OCI-LY7 (cell line): ENCODE data around the gene DOCK9. TPM values are rescaled to one million over a fixed set of nuclear protein-coding genes. Genes with fewer than 3 reads are reported as not detected.

Experiments used
- BruUV-seq: library from RNA; stranded (reverse); fragments of 400-500 nt; replicated peaks from 2 replicates; lab custom pipeline; 2021; lab: Mats Ljungman, UMichigan
- CTCF ChIA-PET: fragments of 300-600 bp; sonication (Branson Sonifier 250); formaldehyde crosslinking; loops from one replicate; lab custom pipeline; 2022; ENCODE audit warnings: antibody characterized with exemption; ENCODE audit not compliant: unreplicated experiment; lab: Charles Lee
- POLR2A ChIA-PET: fragments of 300-600 bp; sonication (Branson Sonifier 250); formaldehyde crosslinking; loops from one replicate; lab custom pipeline; 2022; ENCODE audit warnings: antibody characterized with exemption; lab: Charles Lee
- DNase-seq: peaks from one replicate; pipeline ENCODE4 v3.0.0-alpha.2; 2015; ENCODE audit warnings: low spot score
- H2AFZ ChIP-seq: fragments of 200-600 bp; sonication (generic), shearing (Covaris generic); 2 replicates; pipeline ENCODE4 v1.6.1; 2014; ENCODE audit warnings: mild to moderate bottlenecking, antibody characterized with exemption, low read length, moderate library complexity
- H3K27ac ChIP-seq: fragments of 200-600 bp; sonication (generic); 2 replicates; pipeline ENCODE4 v1.5.1; 2014; ENCODE audit warnings: mixed run types, low read depth, mild to moderate bottlenecking, moderate library complexity, low read length, inconsistent platforms; ENCODE audit not compliant: poor library complexity, severe bottlenecking
- H3K36me3 ChIP-seq: fragments of 200-600 bp; sonication (generic); 2 replicates; pipeline ENCODE4 v1.6.1; 2014; ENCODE audit warnings: mild to moderate bottlenecking, antibody characterized with exemption, low read length, moderate library complexity, mixed read lengths; ENCODE audit not compliant: insufficient read depth
- H3K4me1 ChIP-seq: fragments of 200-600 bp; sonication (generic); 2 replicates; pipeline ENCODE4 v1.5.1; 2014; ENCODE audit warnings: mild to moderate bottlenecking, low read length; ENCODE audit not compliant: insufficient read depth, poor library complexity, severe bottlenecking
- H3K4me2 ChIP-seq: fragments of 200-600 bp; sonication (generic); 2 replicates; pipeline ENCODE4 v1.6.1; 2014; ENCODE audit warnings: mild to moderate bottlenecking, low read length
- H3K4me3 ChIP-seq: fragments of 200-600 bp; sonication (generic); 2 replicates; pipeline ENCODE4 v1.5.1; 2014; ENCODE audit warnings: mild to moderate bottlenecking, low read depth, low read length; ENCODE audit not compliant: poor library complexity, severe bottlenecking
- H3K79me2 ChIP-seq: fragments of 200-600 bp; sonication (generic); 2 replicates; pipeline ENCODE4 v1.6.1; 2016; ENCODE audit warnings: low read depth, mild to moderate bottlenecking, low read length, moderate library complexity, mixed read lengths; ENCODE audit not compliant: insufficient read depth
- H3K9me2 ChIP-seq: fragments of 200-600 bp; sonication (generic); 2 replicates; pipeline ENCODE4 v1.6.1; 2016; ENCODE audit warnings: mild to moderate bottlenecking, low read length, mixed read lengths; ENCODE audit not compliant: insufficient read depth
- H3K9me3 ChIP-seq: fragments of 200-600 bp; sonication (generic); 2 replicates; pipeline ENCODE4 v1.6.1; 2014; ENCODE audit warnings: mild to moderate bottlenecking, mixed run types, low read length, mixed read lengths
- H4K20me1 ChIP-seq: fragments of 200-600 bp; sonication (generic); 2 replicates; pipeline ENCODE4 v1.6.1; 2014; ENCODE audit warnings: mild to moderate bottlenecking, antibody characterized with exemption, low read length, moderate library complexity, mixed read lengths; ENCODE audit not compliant: insufficient read depth
- EZH2phosphoT487 ChIP-seq: fragments of 200-600 bp; sonication (generic); IDR thresholded peaks from 2 replicates; pipeline ENCODE4 v1.6.1; 2018; ENCODE audit warnings: low read depth, borderline replicate concordance, mild to moderate bottlenecking, mixed run types, antibody characterized with exemption, low read length, moderate library complexity, mixed read lengths
- intact Hi-C: fragments of 100-400 bp; cut with micrococcal nuclease; formaldehyde crosslinking; loops from one replicate; pipeline ENCODE4 v1.10.0; 2022; ENCODE audit not compliant: unreplicated experiment
- total RNA-seq, 2 experiments: library from RNA; depleted of rRNA in 1 of 2; stranded (reverse); fragments of >200 nt in 1 of 2; shearing (Covaris generic) in 1 of 2; gene quantifications; 2 replicates each; pipeline ENCODE4 v1.2.3, GENCODE V29; 2014 to 2022
- TF ChIP-seq, protein P1 (sequence below): fragments of 200-600 bp; sonication (generic); conservative IDR thresholded peaks from 2 replicates; pipeline ENCODE4 v1.5.1; 2014; ENCODE audit warnings: mild to moderate bottlenecking, antibody characterized with exemption, low read length, moderate library complexity, mixed read lengths

The DOCK9 gene
- total RNA-seq, 2 experiments from 2014 or later = 24.0 to 28.0 TPM

GRCh38 chr13:98905199-98905598 is 72.7 kb downstream of the DOCK9 start:
- Histone ChIP-seq H3K9me3 (no peaks in the 10 kb centered on the region), H3K4me3 (no peak overlapping the region), H3K27ac (no peak overlapping the region), H3K4me1 (peaks cover under 1% of the 10 kb centered on the region), H2AFZ (no peak overlapping the region), H4K20me1 (no peaks in the 10 kb centered on the region), H3K4me2 (no peak overlapping the region), H3K9me2 (no peaks in the 10 kb centered on the region), H3K79me2 (no peaks in the 10 kb centered on the region), H3K36me3 (peaks cover 12% of the 10 kb centered on the region)
- TF ChIP-seq, protein P1, sequence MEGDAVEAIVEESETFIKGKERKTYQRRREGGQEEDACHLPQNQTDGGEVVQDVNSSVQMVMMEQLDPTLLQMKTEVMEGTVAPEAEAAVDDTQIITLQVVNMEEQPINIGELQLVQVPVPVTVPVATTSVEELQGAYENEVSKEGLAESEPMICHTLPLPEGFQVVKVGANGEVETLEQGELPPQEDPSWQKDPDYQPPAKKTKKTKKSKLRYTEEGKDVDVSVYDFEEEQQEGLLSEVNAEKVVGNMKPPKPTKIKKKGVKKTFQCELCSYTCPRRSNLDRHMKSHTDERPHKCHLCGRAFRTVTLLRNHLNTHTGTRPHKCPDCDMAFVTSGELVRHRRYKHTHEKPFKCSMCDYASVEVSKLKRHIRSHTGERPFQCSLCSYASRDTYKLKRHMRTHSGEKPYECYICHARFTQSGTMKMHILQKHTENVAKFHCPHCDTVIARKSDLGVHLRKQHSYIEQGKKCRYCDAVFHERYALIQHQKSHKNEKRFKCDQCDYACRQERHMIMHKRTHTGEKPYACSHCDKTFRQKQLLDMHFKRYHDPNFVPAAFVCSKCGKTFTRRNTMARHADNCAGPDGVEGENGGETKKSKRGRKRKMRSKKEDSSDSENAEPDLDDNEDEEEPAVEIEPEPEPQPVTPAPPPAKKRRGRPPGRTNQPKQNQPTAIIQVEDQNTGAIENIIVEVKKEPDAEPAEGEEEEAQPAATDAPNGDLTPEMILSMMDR = no peak
- TF ChIP-seq EZH2phosphoT487 = no peak
- ChIA-PET CTCF (no interaction called here), POLR2A (no interaction called here)
- BruUV-seq = no TSS peak
- intact Hi-C loops = no loop called here
- no peak for DNase-seq

DNA sequence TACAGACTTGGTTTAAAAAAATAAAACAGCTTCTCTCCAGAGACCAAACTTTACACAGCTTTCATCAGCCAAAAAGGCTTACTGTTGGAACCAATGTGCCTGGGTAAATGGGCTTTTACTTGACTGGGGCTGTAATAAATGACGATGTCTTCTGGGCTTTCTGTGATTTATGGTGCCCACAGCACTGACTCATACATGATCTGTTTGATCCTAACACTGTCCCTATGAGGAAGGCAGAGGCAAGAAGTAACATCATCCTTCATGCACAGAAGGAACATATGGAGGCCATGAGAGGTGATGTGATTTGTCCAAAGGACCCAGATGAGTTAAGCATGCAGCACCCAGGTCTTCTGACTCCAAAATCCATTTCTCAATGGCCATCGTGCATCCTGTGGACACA is 77.4 kb downstream of the DOCK9 start:
- BruUV-seq = no TSS peak
- Histone ChIP-seq H3K9me2 (no peaks in the 10 kb centered on the region), H3K4me1 (no peaks in the 10 kb centered on the region), H4K20me1 (no peaks in the 10 kb centered on the region), H3K79me2 (no peaks in the 10 kb centered on the region), H3K27ac (no peak overlapping the region), H2AFZ (no peak overlapping the region), H3K9me3 (no peaks in the 10 kb centered on the region), H3K4me3 (no peak overlapping the region), H3K36me3 (peaks cover 12% of the 10 kb centered on the region), H3K4me2 (no peak overlapping the region)
- no peak for DNase-seq
- no peak for TF ChIP-seq EZH2phosphoT487
- TF ChIP-seq, protein P1 = no peak
- ChIA-PET CTCF (no interaction called here), POLR2A (interaction anchor here (0.6 to 0.9 kb wide), 2 partner anchors 10 to 68 kb away, joined by 3 to 4 read pairs; no protein-coding TSS in a partner anchor)
- intact Hi-C loops = no loop called here

GRCh38 chr13:98897706-98898105 is 80.2 kb downstream of the DOCK9 start:
- Histone ChIP-seq H2AFZ (no peak overlapping the region), H3K9me2 (no peaks in the 10 kb centered on the region), H3K4me1 (peaks cover 5% of the 10 kb centered on the region), H3K9me3 (no peaks in the 10 kb centered on the region), H3K36me3 (peaks cover 12% of the 10 kb centered on the region), H3K4me2 (no peak overlapping the region), H3K4me3 (no peak overlapping the region), H4K20me1 (no peaks in the 10 kb centered on the region), H3K27ac (no peak overlapping the region), H3K79me2 (no peaks in the 10 kb centered on the region)
- CTCF ChIA-PET = no interaction called here
- TF ChIP-seq, protein P1 = no peak
- no TSS peak for BruUV-seq
- intact Hi-C loops = no loop called here
- DNase-seq = no peak
- POLR2A ChIA-PET = interaction anchor here (0.7 kb wide), 1 partner anchor 12 kb away, joined by 5 read pairs; no protein-coding TSS in a partner anchor
